ENCODE data around the gene ZDHHC13.

The ZDHHC13 gene

GRCh38 chr11:19201737-19202605 lies 85.0 kb downstream of the ZDHHC13 start, which contains the start of gene CSRP3:
TSS of gene CSRP3 (minus strand) at chr11:19201983. CDS start at chr11:19192448, 9,535 bp downstream.
- TF ChIP-seq CTCF (IDR thresholded peaks at IDR 0.05; ENCODE audit: low read depth, low read length, missing control alignments), result no peak
- H3K4me3 ChIP-seq (ENCODE audit: low read depth, low read length), result no peak within 1 kb of the TSS
- no peaks in the 10 kb centered on the region for H3K27me3 ChIP-seq (replicated peaks)
- in situ Hi-C loops (cut with HindIII; ENCODE audit: low pct_ligation_motif_present, low sequenced_read_pairs), result no loop called here
- DNase-seq, result no peak
- H3K27ac ChIP-seq, result no peak within 1 kb of the TSS
- no peaks in the 10 kb centered on the region for H3K36me3 ChIP-seq (replicated peaks)

- in situ Hi-C loops (cut with HindIII; ENCODE audit: low pct_ligation_motif_present, low sequenced_read_pairs), result no loop called here
- Histone ChIP-seq H3K27me3 (replicated peaks) (no peaks in the 10 kb centered on the region), H3K36me3 (replicated peaks) (no peaks in the 10 kb centered on the region), H3K27ac (no peak overlapping the region), H3K4me3 (ENCODE audit: low read depth, low read length) (no peak overlapping the region)
- TF ChIP-seq CTCF (IDR thresholded peaks at IDR 0.05; ENCODE audit: low read depth, low read length, missing control alignments), result no peak
- no peak for DNase-seq
These were observed 87.9 kb downstream of the ZDHHC13 start for GRCh38 chr11:19204836-19205235.

- Histone ChIP-seq H3K4me3 (ENCODE audit: low read depth, low read length) (no peak overlapping the region), H3K36me3 (replicated peaks) (no peaks in the 10 kb centered on the region), H3K27me3 (replicated peaks) (no peaks in the 10 kb centered on the region), H3K27ac (no peak overlapping the region)
- TF ChIP-seq CTCF (IDR thresholded peaks at IDR 0.05; ENCODE audit: low read depth, low read length, missing control alignments), result no peak
- no peak for DNase-seq
- in situ Hi-C loops (cut with HindIII; ENCODE audit: low pct_ligation_motif_present, low sequenced_read_pairs), result no loop called here
These were observed 91.2 kb downstream of the ZDHHC13 start for GRCh38 chr11:19208181-19208580.

GRCh38 chr11:19208959-19209546 lies 92.1 kb downstream of the ZDHHC13 start:
- no peak for TF ChIP-seq CTCF (IDR thresholded peaks at IDR 0.05; ENCODE audit: low read depth, low read length, missing control alignments)
- DNase-seq, result no peak
- in situ Hi-C loops (cut with HindIII; ENCODE audit: low pct_ligation_motif_present, low sequenced_read_pairs), result no loop called here
- H3K36me3 ChIP-seq (replicated peaks), result no peaks in the 10 kb centered on the region
- H3K27ac ChIP-seq, result no peak overlapping the region
- H3K4me3 ChIP-seq (ENCODE audit: low read depth, low read length), result no peak overlapping the region
- no peaks in the 10 kb centered on the region for H3K27me3 ChIP-seq (replicated peaks)

GRCh38 chr11:19209617-19210370 lies 92.8 kb downstream of the ZDHHC13 start:
- no peak for TF ChIP-seq CTCF (IDR thresholded peaks at IDR 0.05; ENCODE audit: low read depth, low read length, missing control alignments)
- in situ Hi-C loops (cut with HindIII; ENCODE audit: low pct_ligation_motif_present, low sequenced_read_pairs), result no loop called here
- no peaks in the 10 kb centered on the region for H3K27me3 ChIP-seq (replicated peaks)
- DNase-seq, result no peak
- H3K27ac ChIP-seq, result no peak overlapping the region
- no peak overlapping the region for H3K4me3 ChIP-seq (ENCODE audit: low read depth, low read length)
- no peaks in the 10 kb centered on the region for H3K36me3 ChIP-seq (replicated peaks)
